Choroid plexus epithelial cell (primary cell): Measurements from ENCODE around the gene ADCY9.

Experiments
- DNase-seq: peaks from one replicate; pipeline ENCODE4 v3.0.0-alpha.2; 2010; ENCODE audit warnings: low read depth
- H3K4me3 ChIP-seq: 2 replicates; pipeline ENCODE4 v1.5.1; 2011; ENCODE audit warnings: low read depth, mild to moderate bottlenecking, control low read depth, low read length, moderate library complexity
- CTCF ChIP-seq: conservative IDR thresholded peaks from 2 replicates; pipeline ENCODE4 v1.5.1; 2011; ENCODE audit warnings: low read depth, mild to moderate bottlenecking, control low read depth, inconsistent platforms, low read length, moderate library complexity

The ADCY9 gene

GRCh38 chr16:3980253-3981111 is 135.8 kb downstream of the ADCY9 start:
- no peak overlapping the region for H3K4me3 ChIP-seq
- TF ChIP-seq CTCF: no peak
- peak; percentile 87 for DNase-seq

GRCh38 chr16:3979518-3979917 is 136.7 kb downstream of the ADCY9 start:
- TF ChIP-seq CTCF: no peak
- no peak overlapping the region for H3K4me3 ChIP-seq
- no peak for DNase-seq

DNA sequence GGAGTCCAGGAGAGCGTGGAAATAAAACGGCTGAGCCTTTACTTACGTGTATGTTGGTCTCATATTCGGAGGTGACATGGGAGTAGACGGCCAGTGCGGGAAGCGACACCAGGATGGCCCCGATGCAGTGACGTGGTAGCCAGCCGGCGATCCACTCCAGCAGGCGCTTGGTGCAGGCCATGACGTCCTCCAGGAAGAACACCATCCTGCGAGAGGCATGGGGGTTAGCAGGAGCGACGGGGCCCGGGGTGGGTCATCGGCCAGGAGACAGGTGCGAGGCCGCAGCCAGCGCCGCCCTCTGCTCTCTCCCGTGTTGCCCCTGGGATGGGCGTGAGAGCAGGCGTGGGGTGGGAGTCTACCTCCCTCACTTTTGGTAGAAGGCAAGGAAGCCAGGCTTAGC is 137.2 kb downstream of the ADCY9 start:
- no peak for TF ChIP-seq CTCF
- no peak for DNase-seq
- H3K4me3 ChIP-seq: no peak overlapping the region

DNA sequence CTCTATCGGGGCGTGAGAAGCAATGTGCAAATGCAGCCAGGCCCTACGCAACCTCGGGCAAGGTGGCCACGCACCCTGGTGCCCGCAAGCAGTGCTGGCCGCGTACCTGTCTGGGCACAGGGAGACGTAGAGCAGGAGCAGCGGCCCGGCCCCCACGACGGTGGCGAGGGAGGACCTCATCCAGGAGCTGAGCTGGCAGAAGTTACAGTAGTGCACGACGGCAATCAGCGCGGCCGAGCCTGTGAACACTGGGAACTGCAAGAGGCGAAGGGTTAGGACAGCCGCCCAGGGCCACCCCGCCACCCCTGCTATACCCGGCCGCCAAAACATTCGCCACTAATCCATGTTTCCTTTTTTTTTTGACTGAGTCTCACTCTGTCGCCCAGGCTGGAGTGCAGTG is 138.9 kb downstream of the ADCY9 start:
- no peak overlapping the region for H3K4me3 ChIP-seq
- DNase-seq: no peak
- no peak for TF ChIP-seq CTCF

GRCh38 chr16:3974751-3975150 is 141.5 kb downstream of the ADCY9 start:
- no peak for DNase-seq
- no peak for TF ChIP-seq CTCF
- H3K4me3 ChIP-seq: no peak overlapping the region

- TF ChIP-seq CTCF: no peak
- no peak for DNase-seq
- no peak overlapping the region for H3K4me3 ChIP-seq
Measured at GRCh38 chr16:3971706-3972105, 144.5 kb downstream of the ADCY9 start.

GRCh38 chr16:3971261-3971660 is 145.0 kb downstream of the ADCY9 start:
- TF ChIP-seq CTCF: no peak
- H3K4me3 ChIP-seq: no peak overlapping the region
- DNase-seq: peak; percentile 85
